Erythroblast (primary cell): ENCODE results near the gene TGFBR3L.

Source experiments
- GATA1 ChIP-seq: IDR thresholded peaks from 2 replicates; pipeline ENCODE4 v1.6.1; 2011; ENCODE audit warnings: low read depth, mild to moderate bottlenecking, control low read depth, low read length, moderate library complexity
- POLR2A ChIP-seq: IDR thresholded peaks from 2 replicates; pipeline ENCODE4 v1.6.1; 2011; ENCODE audit warnings: mild to moderate bottlenecking, low read length

DNA sequence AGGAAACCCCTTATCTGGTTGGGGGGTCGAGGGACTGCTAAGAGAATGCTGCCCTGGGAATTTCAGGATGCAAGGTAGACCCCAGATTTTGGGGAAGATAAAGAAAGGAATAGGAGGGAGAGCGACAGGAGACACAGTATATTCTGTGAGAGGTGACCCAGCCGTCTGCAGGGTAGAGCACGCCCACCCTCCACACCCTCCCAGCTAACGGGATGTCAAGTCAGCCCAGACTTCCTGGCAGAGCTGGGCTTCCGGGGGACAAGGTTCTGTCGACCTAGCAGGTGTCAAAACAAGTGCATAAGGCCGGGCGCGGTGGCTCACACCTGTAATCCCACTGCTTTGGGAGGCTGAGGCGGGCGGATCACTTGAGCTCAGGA, 39.7 kb upstream of the TGFBR3L start:
- TF ChIP-seq POLR2A, result no peak
- no peak for TF ChIP-seq GATA1
